HG02759 (cell line): ENCODE results near the gene CT47C1.
"Not testable (repeated sequence)": the region's sequence is repeated elsewhere in the genome, so short reads cannot be mapped to it uniquely, and the experiment has no call there.

ENCODE experiments used
- ATAC-seq: cut with Tn5 transposase; IDR thresholded peaks from one replicate; pipeline ENCODE4 v1.9.1; 2021; ENCODE audit warnings: mild to moderate bottlenecking, moderate library complexity; ENCODE audit not compliant: unreplicated experiment

The CT47C1 gene

DNA sequence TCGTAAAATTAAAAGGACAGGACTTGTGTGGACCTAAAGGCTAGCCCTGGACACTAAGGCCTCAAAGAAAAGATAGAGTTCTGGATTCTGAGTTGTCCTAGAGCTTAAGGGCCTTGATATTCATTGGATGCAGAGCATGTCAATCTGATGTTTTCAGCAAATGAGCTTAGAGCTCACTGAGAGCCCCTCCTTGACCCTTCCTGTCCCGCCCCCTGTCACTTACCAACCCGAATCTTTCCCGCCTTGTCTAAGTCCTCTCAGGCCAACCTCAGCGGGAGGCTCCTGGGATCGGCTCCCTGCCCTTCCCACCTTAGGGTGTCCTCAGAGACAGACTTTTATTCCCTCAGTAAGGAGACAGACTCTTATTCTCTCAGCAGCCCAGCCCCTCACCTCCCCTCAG is at the start of gene CT47C1:
TSS of gene CT47C1 (plus strand) at position 250 of the 400 bp plus-strand sequence. CDS start 233 bp downstream, outside the sequence.
- ATAC-seq = no peak

- no peak for ATAC-seq
Measured at GRCh38 chrX:119025900-119026299, 46.9 kb upstream of the CT47C1 start.

GRCh38 chrX:119026344-119026743 is 46.4 kb upstream of the CT47C1 start:
- not testable (repeated sequence) for ATAC-seq

- ATAC-seq = not testable (repeated sequence)
Measured at GRCh38 chrX:119027960-119028732, 44.6 kb upstream of the CT47C1 start.

DNA sequence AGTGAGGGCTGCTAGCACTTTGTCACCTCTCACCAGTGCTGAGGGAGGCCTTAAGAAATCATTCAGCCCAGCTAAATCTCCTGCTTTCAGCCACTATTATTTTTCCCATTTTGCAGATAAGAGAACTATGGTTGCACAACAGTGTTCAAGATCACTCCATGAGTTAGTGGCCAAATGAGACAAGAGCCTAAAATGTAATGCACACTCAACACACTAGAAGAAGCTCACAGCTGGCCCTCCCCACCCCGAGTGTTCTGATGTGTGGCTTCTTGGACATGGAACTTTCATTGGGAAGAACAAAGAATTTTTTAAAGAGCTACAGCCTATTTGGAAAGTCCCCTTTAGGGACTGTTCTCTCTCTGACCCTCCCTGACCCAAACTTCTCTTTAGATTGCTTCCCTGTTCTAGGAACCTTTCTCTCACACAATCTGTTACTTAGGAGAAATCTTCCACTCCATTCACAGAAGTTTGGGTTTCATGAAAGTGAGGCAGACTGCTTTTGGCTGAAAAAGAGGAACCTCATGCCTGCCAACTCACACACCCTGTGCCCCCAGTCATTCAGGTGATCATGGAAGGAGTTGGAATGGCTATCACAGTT is 44.0 kb upstream of the CT47C1 start:
- ATAC-seq = no peak

GRCh38 chrX:119029656-119030055 is 43.1 kb upstream of the CT47C1 start:
- ATAC-seq = not testable (repeated sequence)

DNA sequence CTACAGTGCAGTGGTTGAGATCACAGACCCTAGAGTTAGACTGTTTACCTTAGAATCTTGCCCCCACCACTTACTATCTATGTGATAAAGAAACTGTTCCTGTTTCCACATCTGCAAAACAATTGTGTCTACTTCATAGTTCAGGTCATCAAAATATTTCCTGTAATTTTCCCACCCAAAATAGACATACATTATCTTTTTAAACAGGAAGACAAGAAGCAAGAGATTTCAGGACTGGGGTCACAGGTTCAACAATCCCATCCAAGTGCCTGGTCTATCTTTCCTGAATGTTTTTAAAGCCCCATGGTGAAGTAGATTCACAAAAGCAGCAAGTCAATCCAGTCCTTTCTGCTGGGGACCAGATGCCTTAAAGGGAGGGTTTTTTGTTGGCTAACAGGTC is 41.8 kb upstream of the CT47C1 start:
- no peak for ATAC-seq

- ATAC-seq = no peak
Measured at GRCh38 chrX:119036107-119037029, 36.4 kb upstream of the CT47C1 start.

DNA sequence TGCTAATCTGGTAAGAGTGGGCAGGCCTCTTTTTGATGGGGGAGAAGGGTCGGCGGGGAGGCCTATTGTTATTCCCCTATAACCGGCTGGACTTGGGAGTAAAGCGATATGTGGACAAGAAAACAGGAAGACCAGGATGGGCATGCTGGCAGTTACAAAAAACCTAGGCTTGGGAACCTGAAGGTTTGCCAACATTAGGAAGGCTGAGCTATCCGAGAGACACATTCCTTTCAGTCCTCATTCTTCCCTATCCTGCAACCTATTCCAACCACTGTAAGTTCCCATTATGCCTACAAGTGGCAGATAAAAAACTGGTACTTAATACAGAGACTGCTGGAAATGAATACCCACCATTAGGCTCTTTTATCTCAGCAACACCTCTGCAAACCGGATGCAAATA is 32.4 kb upstream of the CT47C1 start:
- ATAC-seq = no peak

DNA sequence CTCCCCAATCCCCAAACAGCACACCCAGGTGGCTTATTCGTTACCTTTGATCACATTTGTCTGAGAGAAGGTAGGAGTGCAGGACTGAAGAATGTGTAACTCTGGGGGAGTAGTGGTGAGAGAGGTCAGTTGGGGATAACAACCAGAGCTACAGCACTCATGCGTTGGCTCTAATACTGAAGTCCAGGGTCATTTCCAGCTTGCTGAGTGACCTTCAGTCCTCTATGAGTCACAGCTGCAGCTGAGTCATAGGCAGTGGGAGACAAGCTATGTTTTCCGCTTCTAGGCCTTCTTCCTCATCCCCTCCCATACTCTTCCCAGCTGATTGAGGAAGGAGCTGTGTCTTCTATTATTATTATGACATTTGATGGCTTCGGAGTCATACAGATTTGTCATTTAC is 31.6 kb upstream of the CT47C1 start:
- no peak for ATAC-seq

DNA sequence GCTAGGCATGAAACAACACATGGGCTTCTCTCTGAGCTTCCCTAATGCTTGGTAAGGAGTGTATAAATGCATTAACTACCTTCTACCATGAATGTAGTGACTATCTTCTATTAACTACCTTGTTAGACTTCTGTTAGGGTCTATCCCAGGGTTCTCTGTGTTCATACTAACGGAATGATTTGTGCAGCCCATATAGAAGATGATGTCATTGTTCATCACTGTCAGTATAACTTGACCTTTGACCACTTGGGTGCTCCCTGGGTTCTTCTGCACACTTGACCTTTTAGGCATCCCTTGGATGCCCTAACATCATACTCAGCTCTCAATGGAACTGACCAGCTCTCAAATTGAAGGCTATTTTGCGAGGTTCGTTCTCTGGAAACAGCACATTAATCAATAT is 30.8 kb upstream of the CT47C1 start:
- no peak for ATAC-seq

DNA sequence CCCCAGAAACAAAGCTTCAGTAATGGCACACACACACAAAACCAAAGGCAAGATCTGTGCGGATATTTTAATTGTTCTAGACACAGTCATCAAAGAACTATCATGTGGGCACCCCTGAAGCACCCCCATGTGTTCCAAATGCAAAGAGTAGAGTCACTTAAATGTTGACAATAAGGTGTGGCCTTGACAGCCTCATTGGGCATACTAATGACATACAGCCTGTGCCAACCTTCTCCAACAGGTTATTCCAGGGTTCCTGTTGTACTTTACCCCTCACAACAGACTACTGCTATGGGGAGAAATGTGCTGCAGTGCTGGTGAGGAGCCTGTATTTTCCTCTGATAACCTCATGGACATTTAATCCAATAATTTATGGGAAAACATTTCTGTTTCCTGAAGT is 29.8 kb upstream of the CT47C1 start:
- ATAC-seq = no peak

DNA sequence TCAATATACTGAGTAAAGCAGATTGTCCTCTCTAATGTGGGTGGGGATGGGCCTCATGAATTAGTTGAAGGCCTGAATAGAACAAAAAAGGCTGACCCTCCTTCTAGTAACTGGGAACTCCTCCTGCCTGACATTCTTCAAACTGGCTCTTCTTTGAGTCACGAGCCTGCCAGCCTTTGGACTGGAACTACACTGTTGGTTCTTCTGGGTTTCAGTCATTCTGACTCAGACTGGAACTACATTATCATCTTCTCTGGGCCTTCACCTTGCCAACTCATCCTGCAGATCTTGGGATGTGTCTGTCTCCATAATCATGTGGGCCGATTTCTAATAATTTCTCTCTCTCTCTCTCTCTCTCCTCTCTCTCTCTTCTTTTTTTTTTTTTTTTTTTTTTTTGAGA is 26.9 kb upstream of the CT47C1 start:
- no peak for ATAC-seq

DNA sequence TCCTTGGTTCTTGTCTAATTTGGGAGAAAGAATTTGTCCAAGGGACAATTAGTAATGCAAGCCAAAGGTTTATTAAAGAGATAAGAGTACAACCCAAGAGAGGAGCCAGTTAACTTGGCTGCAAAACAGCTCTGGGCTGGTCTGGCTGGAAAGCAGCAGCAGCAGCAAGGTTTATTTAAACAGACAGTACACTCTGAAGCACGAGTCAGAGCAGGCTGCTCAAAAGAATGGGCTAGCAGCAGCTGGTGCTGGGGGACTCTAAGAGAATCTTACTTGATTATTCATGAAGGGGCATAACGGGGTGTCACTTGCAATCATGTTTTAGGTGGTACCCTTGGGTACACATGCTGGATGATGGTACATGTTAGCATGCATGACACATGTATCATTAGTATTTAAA is 17.1 kb upstream of the CT47C1 start:
- ATAC-seq = no peak

DNA sequence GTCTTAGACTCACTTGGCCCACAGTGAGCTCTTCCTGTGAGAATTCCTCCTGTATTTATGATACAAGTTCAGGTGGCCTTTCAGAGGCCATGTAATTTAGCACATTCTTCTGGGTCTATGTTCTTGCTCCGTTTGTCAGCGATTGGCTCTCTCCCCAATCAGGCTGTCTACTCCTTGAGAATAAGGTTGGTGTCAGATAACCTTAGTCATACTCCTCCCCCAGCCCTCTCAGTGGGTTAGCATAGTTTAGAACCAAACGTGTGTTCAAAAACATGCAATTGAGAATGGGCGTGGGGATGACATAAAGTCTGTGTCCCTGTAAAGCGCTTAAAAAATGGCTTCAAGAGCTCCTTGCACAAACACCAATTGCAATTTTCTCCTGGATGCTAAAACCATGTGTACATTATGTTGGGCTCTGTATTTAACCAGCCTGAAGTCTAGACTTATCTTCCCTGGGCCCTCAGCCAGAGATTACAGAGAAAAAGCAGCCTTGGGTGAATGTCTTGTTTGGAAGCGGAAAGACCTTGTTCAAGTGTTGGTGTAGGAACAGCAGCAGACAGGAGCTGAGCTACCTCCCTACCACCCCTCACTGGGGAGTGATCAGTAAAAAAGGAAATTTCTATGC is 9.9 kb upstream of the CT47C1 start:
- ATAC-seq = no peak

DNA sequence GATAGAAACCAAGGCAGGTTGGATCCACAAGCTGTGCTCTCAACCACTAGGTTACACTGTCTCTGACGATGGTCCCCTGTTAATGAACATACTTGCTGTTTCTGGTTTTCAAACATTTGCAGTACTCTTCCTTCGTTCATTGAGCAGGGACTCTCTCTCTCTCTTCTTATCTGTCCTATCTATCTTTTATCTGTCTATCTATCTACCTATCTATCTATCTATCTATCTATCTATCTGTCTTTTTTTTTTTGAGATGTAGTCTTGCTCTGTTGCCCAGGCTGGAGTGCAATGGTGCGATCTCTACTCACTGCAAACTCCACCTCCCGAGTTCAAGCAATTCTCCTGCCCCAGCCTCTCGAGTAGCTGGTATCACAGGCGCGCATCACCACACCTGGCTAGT is 9.4 kb upstream of the CT47C1 start:
- no peak for ATAC-seq

DNA sequence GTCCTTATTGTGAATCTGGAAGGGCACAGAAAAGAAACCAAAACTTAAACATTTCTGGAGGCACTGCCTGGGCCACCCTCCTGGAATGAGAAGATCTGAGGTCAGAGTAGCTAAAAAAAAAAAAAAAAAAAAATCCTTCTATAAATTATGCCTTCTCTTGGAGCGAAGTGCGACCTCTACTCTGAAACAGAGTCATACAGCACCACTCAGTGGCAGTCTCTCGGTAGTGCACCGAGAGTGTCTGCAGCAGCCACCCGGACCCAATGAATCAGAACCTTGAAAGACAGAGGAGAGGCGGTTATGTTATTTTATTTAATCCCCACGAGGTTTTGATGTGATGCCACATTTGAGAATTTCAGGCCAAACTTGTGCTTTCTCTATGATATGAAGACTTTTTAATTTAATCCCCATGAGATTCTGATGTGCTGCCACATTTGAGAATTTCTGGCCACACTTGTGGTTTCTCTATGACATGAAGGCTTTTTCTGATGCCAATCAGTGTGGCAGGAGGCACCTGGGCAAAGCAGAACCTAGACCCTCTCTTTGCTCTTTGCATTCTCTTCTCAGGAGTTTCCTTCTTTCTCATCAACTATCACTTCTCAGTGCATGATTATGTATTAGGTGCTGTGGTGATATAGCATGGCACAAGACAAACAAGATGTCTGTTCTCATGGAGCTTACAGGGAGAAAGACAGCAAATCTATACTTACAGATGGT is 5.6 kb upstream of the CT47C1 start:
- ATAC-seq = no peak

- ATAC-seq = no peak
Measured at GRCh38 chrX:119069128-119069527, 3.7 kb upstream of the CT47C1 start.

- ATAC-seq = no peak
Measured at GRCh38 chrX:119069762-119070161, 3.0 kb upstream of the CT47C1 start.

DNA sequence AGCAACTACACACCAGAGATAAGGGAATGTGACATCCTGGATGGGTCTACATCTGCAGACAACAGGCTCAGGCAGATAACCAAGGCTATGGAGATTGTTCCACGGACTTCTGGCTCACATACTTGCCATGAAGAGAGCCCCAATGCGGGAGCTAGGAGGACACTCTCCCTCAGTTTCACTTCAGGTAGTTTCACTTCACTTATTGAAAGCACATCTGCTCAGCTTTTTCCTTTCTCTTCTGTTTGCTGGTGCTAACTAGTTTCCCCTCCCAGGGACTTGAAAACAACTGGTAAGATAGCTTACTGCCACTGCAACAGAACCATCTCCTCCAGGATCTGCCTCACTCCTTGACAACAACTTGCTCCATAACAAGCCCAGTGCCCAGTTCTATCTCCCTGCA is 1.4 kb upstream of the CT47C1 start:
- ATAC-seq = peak; percentile 65
